Measurements from ENCODE around the gene THAP2. TPM values are rescaled to one million over a fixed set of nuclear protein-coding genes. Genes with fewer than 3 reads are reported as not detected.

Gene THAP2
- total RNA-seq, 1 donor: 3.3 TPM

GRCh38 chr12:71655907-71656306, 8.2 kb upstream of the THAP2 start:
- Histone ChIP-seq H3K4me1 (ENCODE audit: insufficient read depth, low read length) (peaks cover 3% of the 10 kb centered on the region), H3K9me3 (ENCODE audit: low read depth, low read length) (peaks cover 2% of the 10 kb centered on the region), H3K4me2 (ENCODE audit: insufficient read depth, low read length) (peak overlapping the region; percentile 49), H4K20me1 (ENCODE audit: insufficient read depth, low read length) (peaks cover 57% of the 10 kb centered on the region), H3K79me2 (ENCODE audit: insufficient read depth, low read length) (peaks cover 98% of the 10 kb centered on the region), H3K36me3 (ENCODE audit: insufficient read depth, low read length) (peaks cover 87% of the 10 kb centered on the region), H3K27ac (ENCODE audit: low read depth, low read length) (no peak overlapping the region), H3K4me3 (ENCODE audit: insufficient read depth, low read length) (peak overlapping the region; percentile 25), H3K27me3 (ENCODE audit: insufficient read depth, low read length) (no peaks in the 10 kb centered on the region), H2AFZ (ENCODE audit: low read length) (no peak overlapping the region)
- DNase-seq (ENCODE audit: insufficient read length, low spot score, missing footprints): no peak
- no peak for TF ChIP-seq CTCF (IDR thresholded peaks at IDR 0.05; ENCODE audit: extremely low read depth, low read depth, low read length)

- H3K4me1 ChIP-seq (ENCODE audit: insufficient read depth, low read length): peaks cover 9% of the 10 kb centered on the region
- H4K20me1 ChIP-seq (ENCODE audit: insufficient read depth, low read length): peaks cover 51% of the 10 kb centered on the region
- no peak overlapping the region for H3K27ac ChIP-seq (ENCODE audit: low read depth, low read length)
- peaks cover 96% of the 10 kb centered on the region for H3K79me2 ChIP-seq (ENCODE audit: insufficient read depth, low read length)
- H3K9me3 ChIP-seq (ENCODE audit: low read depth, low read length): peaks cover 2% of the 10 kb centered on the region
- no peak overlapping the region for H2AFZ ChIP-seq (ENCODE audit: low read length)
- TF ChIP-seq CTCF (IDR thresholded peaks at IDR 0.05; ENCODE audit: extremely low read depth, low read depth, low read length): no peak
- peaks cover 84% of the 10 kb centered on the region for H3K36me3 ChIP-seq (ENCODE audit: insufficient read depth, low read length)
- H3K4me3 ChIP-seq (ENCODE audit: insufficient read depth, low read length): no peak overlapping the region
- no peaks in the 10 kb centered on the region for H3K27me3 ChIP-seq (ENCODE audit: insufficient read depth, low read length)
- DNase-seq (ENCODE audit: insufficient read length, low spot score, missing footprints): peak; percentile 35
- H3K4me2 ChIP-seq (ENCODE audit: insufficient read depth, low read length): no peak overlapping the region
Measured at GRCh38 chr12:71656740-71657139, 7.4 kb upstream of the THAP2 start.

- H3K4me2 ChIP-seq (ENCODE audit: insufficient read depth, low read length): peak overlapping the region; percentile 89
- DNase-seq (ENCODE audit: insufficient read length, low spot score, missing footprints): peak; percentile 65
- H2AFZ ChIP-seq (ENCODE audit: low read length): no peak overlapping the region
- no peak for TF ChIP-seq CTCF (IDR thresholded peaks at IDR 0.05; ENCODE audit: extremely low read depth, low read depth, low read length)
- no peaks in the 10 kb centered on the region for H3K27me3 ChIP-seq (ENCODE audit: insufficient read depth, low read length)
- no peaks in the 10 kb centered on the region for H3K9me3 ChIP-seq (ENCODE audit: low read depth, low read length)
- H3K36me3 ChIP-seq (ENCODE audit: insufficient read depth, low read length): peaks cover 34% of the 10 kb centered on the region
- H3K27ac ChIP-seq (ENCODE audit: low read depth, low read length): peak overlapping the region; percentile 99
- H3K4me1 ChIP-seq (ENCODE audit: insufficient read depth, low read length): peaks cover 17% of the 10 kb centered on the region
- peaks cover 82% of the 10 kb centered on the region for H3K79me2 ChIP-seq (ENCODE audit: insufficient read depth, low read length)
- peak overlapping the region; percentile 81 for H3K4me3 ChIP-seq (ENCODE audit: insufficient read depth, low read length)
- peaks cover 22% of the 10 kb centered on the region for H4K20me1 ChIP-seq (ENCODE audit: insufficient read depth, low read length)
Measured at GRCh38 chr12:71661977-71662530, 2.0 kb upstream of the THAP2 start.

- peaks cover 17% of the 10 kb centered on the region for H3K4me1 ChIP-seq (ENCODE audit: insufficient read depth, low read length)
- peak overlapping the region; percentile 81 for H3K4me3 ChIP-seq (ENCODE audit: insufficient read depth, low read length)
- TF ChIP-seq CTCF (IDR thresholded peaks at IDR 0.05; ENCODE audit: extremely low read depth, low read depth, low read length): no peak
- H4K20me1 ChIP-seq (ENCODE audit: insufficient read depth, low read length): peaks cover 22% of the 10 kb centered on the region
- peak; percentile 46 for DNase-seq (ENCODE audit: insufficient read length, low spot score, missing footprints)
- no peaks in the 10 kb centered on the region for H3K9me3 ChIP-seq (ENCODE audit: low read depth, low read length)
- peaks cover 25% of the 10 kb centered on the region for H3K36me3 ChIP-seq (ENCODE audit: insufficient read depth, low read length)
- H3K4me2 ChIP-seq (ENCODE audit: insufficient read depth, low read length): peak overlapping the region; percentile 89
- H3K27me3 ChIP-seq (ENCODE audit: insufficient read depth, low read length): no peaks in the 10 kb centered on the region
- peaks cover 72% of the 10 kb centered on the region for H3K79me2 ChIP-seq (ENCODE audit: insufficient read depth, low read length)
- H2AFZ ChIP-seq (ENCODE audit: low read length): peak overlapping the region; percentile 54
- peak overlapping the region; percentile 99 for H3K27ac ChIP-seq (ENCODE audit: low read depth, low read length)
Measured at GRCh38 chr12:71662849-71663560, 1.1 kb upstream of the THAP2 start.

Measured in osteoblast (primary cell).